Spleen (tissue), 7 donors: Measurements from ENCODE around the gene AIRE.

ENCODE experiments used
- POLR2AphosphoS5 ChIP-seq, 3 donors: sonication (generic); formaldehyde crosslinking; IDR thresholded peaks; one replicate each; pipeline ENCODE4 v1.5.1; 2017; ENCODE audit warnings: antibody characterized with exemption in 3 of 3
- TF ChIP-seq, protein P1 (sequence below), 11 experiments: fragments of 200-600 bp in 7 of 11; fragments of 450-650 bp in 4 of 11; sonication (generic) in 4 of 11; IDR thresholded peaks in 8 of 11; conservative IDR thresholded peaks in 3 of 11; 1 replicate in 7 of 11; 2 replicates in 4 of 11; pipeline versions ENCODE4 v1.4.0 to v1.8.0; 2016 to 2021; ENCODE audit warnings: antibody characterized with exemption in 11 of 11, inconsistent platforms in 4 of 11, mild to moderate bottlenecking in 1 of 11
- donor health status: DM: no; HTN: no; CAD: no; lungs with moderate emphysema.
- donor health status: DM: no; HTN: no; CAD: no.
- donor health status: DM: no; HTN: no; CAD: no.

DNA sequence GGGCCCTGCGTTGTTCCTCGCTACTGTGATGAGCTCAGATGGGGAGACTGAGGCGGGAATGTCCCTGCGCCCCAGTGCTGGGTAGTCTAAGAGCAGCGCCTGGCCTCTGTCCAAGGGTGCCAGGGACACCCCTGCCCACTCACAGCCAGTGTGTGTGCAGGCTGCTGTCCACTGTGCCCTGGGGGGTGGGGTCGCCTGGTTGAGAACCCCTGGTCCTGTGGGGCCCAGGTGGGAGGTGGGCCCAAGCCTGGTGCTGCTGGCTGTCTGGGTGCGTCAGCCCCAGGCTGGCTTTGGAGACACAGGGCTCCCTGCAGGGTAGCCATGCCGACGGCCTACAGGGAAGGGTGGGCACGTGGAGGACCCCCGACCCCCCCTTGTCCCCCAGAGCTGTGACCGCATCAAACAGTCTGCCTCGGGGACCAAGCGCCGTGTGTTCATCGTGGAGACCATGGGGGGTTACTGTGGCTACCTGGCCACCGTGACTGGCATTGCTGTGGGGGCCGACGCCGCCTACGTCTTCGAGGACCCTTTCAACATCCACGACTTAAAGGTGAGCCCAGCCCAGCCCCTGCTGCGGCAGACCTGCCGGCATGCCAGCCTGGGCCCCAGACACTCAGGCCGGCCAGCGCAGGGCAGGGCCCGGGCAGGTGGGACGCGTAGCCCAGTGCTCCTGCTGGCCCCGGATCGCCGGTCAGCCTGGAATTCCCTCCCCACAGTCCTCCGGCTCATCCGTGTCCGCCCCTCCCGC is 38.6 kb downstream of the AIRE start:
- TF ChIP-seq, protein P1, sequence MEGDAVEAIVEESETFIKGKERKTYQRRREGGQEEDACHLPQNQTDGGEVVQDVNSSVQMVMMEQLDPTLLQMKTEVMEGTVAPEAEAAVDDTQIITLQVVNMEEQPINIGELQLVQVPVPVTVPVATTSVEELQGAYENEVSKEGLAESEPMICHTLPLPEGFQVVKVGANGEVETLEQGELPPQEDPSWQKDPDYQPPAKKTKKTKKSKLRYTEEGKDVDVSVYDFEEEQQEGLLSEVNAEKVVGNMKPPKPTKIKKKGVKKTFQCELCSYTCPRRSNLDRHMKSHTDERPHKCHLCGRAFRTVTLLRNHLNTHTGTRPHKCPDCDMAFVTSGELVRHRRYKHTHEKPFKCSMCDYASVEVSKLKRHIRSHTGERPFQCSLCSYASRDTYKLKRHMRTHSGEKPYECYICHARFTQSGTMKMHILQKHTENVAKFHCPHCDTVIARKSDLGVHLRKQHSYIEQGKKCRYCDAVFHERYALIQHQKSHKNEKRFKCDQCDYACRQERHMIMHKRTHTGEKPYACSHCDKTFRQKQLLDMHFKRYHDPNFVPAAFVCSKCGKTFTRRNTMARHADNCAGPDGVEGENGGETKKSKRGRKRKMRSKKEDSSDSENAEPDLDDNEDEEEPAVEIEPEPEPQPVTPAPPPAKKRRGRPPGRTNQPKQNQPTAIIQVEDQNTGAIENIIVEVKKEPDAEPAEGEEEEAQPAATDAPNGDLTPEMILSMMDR (IDR thresholded peaks at IDR 0.05 in 8 of 11, conservative IDR thresholded peaks at IDR 0.05 in 3 of 11), result no peak
- peak in 1 of 3 donors; percentile 2 for TF ChIP-seq POLR2AphosphoS5 (IDR thresholded peaks at IDR 0.05)
